GM23338 (cell line): Measurements from ENCODE around the gene ATIC. TPM values are rescaled to one million over a fixed set of nuclear protein-coding genes. Genes with fewer than 3 reads are reported as not detected.
"Not testable (repeated sequence)": the region's sequence is repeated elsewhere in the genome, so short reads cannot be mapped to it uniquely, and the experiment has no call there.

ENCODE experiments used
- ATAC-seq: fragments of 200-7000 bp; cut with Tn5 transposase; 3 replicates; pipeline ENCODE4 v1.9.1; 2020
- DNase-seq: peaks from one replicate; pipeline ENCODE4 v3.0.0-alpha.2; 2015; ENCODE audit warnings: low spot score
- H2AFZ ChIP-seq: fragments of 200-600 bp; sonication (generic); 2 replicates; pipeline ENCODE4 v1.8.0; 2016; ENCODE audit warnings: antibody characterized with exemption, mild to moderate bottlenecking, moderate library complexity
- H3F3A ChIP-seq: fragments of 200-600 bp; sonication (generic); replicated peaks from 2 replicates; pipeline ENCODE4 v1.8.0; 2017; ENCODE audit warnings: antibody characterized with exemption, mixed run types, low read depth
- H3K27ac ChIP-seq: fragments of 200-600 bp; sonication (generic); 2 replicates; pipeline ENCODE4 v1.6.1; 2016; ENCODE audit warnings: low read depth
- H3K27me3 ChIP-seq: fragments of 200-600 bp; sonication (generic); 2 replicates; pipeline ENCODE4 v1.8.0; 2016; ENCODE audit warnings: mild to moderate bottlenecking, mixed run types, moderate library complexity; ENCODE audit not compliant: insufficient read depth
- H3K36me3 ChIP-seq: fragments of 200-600 bp; sonication (generic); 2 replicates; pipeline ENCODE4 v1.8.0; 2016; ENCODE audit warnings: mild to moderate bottlenecking; ENCODE audit not compliant: insufficient read depth
- H3K4me1 ChIP-seq: fragments of 200-600 bp; sonication (generic); 2 replicates; pipeline ENCODE4 v1.8.0; 2016; ENCODE audit warnings: mild to moderate bottlenecking, moderate library complexity; ENCODE audit not compliant: insufficient read depth
- H3K4me2 ChIP-seq: fragments of 200-600 bp; sonication (generic); 2 replicates; pipeline ENCODE4 v1.7.1; 2017; ENCODE audit warnings: mixed run types
- H3K4me3 ChIP-seq: fragments of 200-600 bp; sonication (generic); 2 replicates; pipeline ENCODE4 v1.6.1; 2016; ENCODE audit warnings: mixed run types
- H3K79me2 ChIP-seq: fragments of 200-600 bp; sonication (generic); replicated peaks from 2 replicates; pipeline ENCODE4 v1.8.0; 2017; ENCODE audit warnings: mild to moderate bottlenecking; ENCODE audit not compliant: insufficient read depth
- H3K9me2 ChIP-seq: fragments of 200-600 bp; sonication (generic); 2 replicates; pipeline ENCODE4 v1.8.0; 2017; ENCODE audit not compliant: insufficient read depth
- H4K20me1 ChIP-seq: fragments of 200-600 bp; sonication (generic); replicated peaks from 2 replicates; pipeline ENCODE4 v1.8.0; 2017; ENCODE audit warnings: mild to moderate bottlenecking; ENCODE audit not compliant: insufficient read depth
- H3K27ac Mint-ChIP-seq: 2 replicates; pipeline ENCODE4 v1.8.0; 2020; ENCODE audit warnings: inconsistent platforms, mild to moderate bottlenecking, moderate library complexity, mixed read lengths
- H3K27me3 Mint-ChIP-seq: 3 replicates; pipeline ENCODE4 v1.8.0; 2022; ENCODE audit warnings: low read depth, mild to moderate bottlenecking, moderate library complexity, mixed read lengths, inconsistent platforms; ENCODE audit not compliant: insufficient read depth, poor library complexity
- H3K36me3 Mint-ChIP-seq: 3 replicates; pipeline ENCODE4 v1.8.0; 2021; ENCODE audit warnings: low read depth, mild to moderate bottlenecking, inconsistent platforms, moderate library complexity, mixed read lengths
- H3K4me1 Mint-ChIP-seq: 3 replicates; pipeline ENCODE4 v1.8.0; 2020; ENCODE audit warnings: mild to moderate bottlenecking, inconsistent platforms, mixed read lengths
- H3K4me3 Mint-ChIP-seq: 3 replicates; pipeline ENCODE4 v1.8.0; 2021; ENCODE audit warnings: moderate library complexity, mild to moderate bottlenecking, inconsistent platforms, mixed read lengths
- H3K9me3 Mint-ChIP-seq: 3 replicates; pipeline ENCODE4 v1.8.0; 2020; ENCODE audit warnings: moderate library complexity, mild to moderate bottlenecking, inconsistent platforms, mixed read lengths
- CTCF ChIP-seq, 2 experiments: fragments of 200-600 bp in 1 of 2; sonication (generic) in 1 of 2; conservative IDR thresholded peaks; 2 replicates each; pipeline versions ENCODE4 v1.5.1 to v1.6.1; 2016 to 2017; ENCODE audit warnings: antibody characterized with exemption in 2 of 2, low read depth in 2 of 2, mild to moderate bottlenecking in 2 of 2, moderate library complexity in 1 of 2
- EZH2 ChIP-seq: fragments of 200-600 bp; sonication (generic); IDR thresholded peaks from one replicate; pipeline ENCODE4 v1.8.0; 2017; ENCODE audit warnings: antibody characterized with exemption, mild to moderate bottlenecking, low read depth; ENCODE audit not compliant: unreplicated experiment
- JUNB ChIP-seq: IDR thresholded peaks from one replicate; pipeline ENCODE4 v1.6.1; 2016; ENCODE audit warnings: antibody characterized with exemption; ENCODE audit not compliant: unreplicated experiment
- NANOG ChIP-seq: IDR thresholded peaks from 2 replicates; pipeline ENCODE4 v1.6.1; 2016; ENCODE audit warnings: antibody characterized with exemption, borderline replicate concordance
- ZNF462 ChIP-seq: fragments of 250-450 bp; sonication (Bioruptor Pico); IDR thresholded peaks from 2 replicates; pipeline ENCODE4 v1.5.0; 2020; ENCODE audit warnings: mild to moderate bottlenecking, moderate library complexity
- polyA plus RNA-seq: library from polyadenylated mRNA; unstranded; fragments of >200 nt; fragmentation: Nextera tagmentation; extraction: Ambion mirVana; gene quantifications from 2 replicates; pipeline ENCODE4 v1.2.1, GENCODE V29; 2016
- total RNA-seq: library from RNA; depleted of rRNA; stranded (reverse); fragments of >200 nt; shearing (Covaris generic); gene quantifications from 2 replicates; pipeline ENCODE4 v1.2.3, GENCODE V29; 2014

ATIC gene
- total and polyA plus RNA-seq, 2 experiments from 2014 or later: 118 to 185 TPM

- TF ChIP-seq ZNF462 (no peak), JUNB (no peak), NANOG (no peak), CTCF (conservative IDR thresholded peaks at IDR 0.05; ENCODE audit: low read depth in 2 of 2) (no peak), EZH2 (no peak)
Measured at GRCh38 chr2:215359576-215359922, 47.7 kb downstream of the ATIC start (continued).

- Mint-ChIP-seq H3K36me3 (peaks cover 34% of the 10 kb centered on the region), H3K4me1 (peaks cover 13% of the 10 kb centered on the region)
- not testable (repeated sequence) for H4K20me1 ChIP-seq, H3K79me2 ChIP-seq, DNase-seq, H3K9me2 ChIP-seq, H3K4me2 ChIP-seq, H3K27me3 ChIP-seq, H3F3A ChIP-seq, H3K4me3 Mint-ChIP-seq, H3K4me1 ChIP-seq, H3K9me3 Mint-ChIP-seq, H3K4me3 ChIP-seq, H3K27ac Mint-ChIP-seq, H2AFZ ChIP-seq, ATAC-seq, H3K27me3 Mint-ChIP-seq
- Histone ChIP-seq H3K36me3 (peaks cover 34% of the 10 kb centered on the region; the same call in 1 of the 2 replicates), H3K27ac (0 out of 2 replicates have a peak overlapping the region, but pooled peaks have one; percentile 24)
Measured at GRCh38 chr2:215360059-215360458, 48.2 kb downstream of the ATIC start.
